Measurements from ENCODE around the gene VPREB1.
"Not testable (repeated sequence)": the region's sequence is repeated elsewhere in the genome, so short reads cannot be mapped to it uniquely, and the experiment has no call there.

Gene VPREB1, protein sequence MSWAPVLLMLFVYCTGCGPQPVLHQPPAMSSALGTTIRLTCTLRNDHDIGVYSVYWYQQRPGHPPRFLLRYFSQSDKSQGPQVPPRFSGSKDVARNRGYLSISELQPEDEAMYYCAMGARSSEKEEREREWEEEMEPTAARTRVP

DNA sequence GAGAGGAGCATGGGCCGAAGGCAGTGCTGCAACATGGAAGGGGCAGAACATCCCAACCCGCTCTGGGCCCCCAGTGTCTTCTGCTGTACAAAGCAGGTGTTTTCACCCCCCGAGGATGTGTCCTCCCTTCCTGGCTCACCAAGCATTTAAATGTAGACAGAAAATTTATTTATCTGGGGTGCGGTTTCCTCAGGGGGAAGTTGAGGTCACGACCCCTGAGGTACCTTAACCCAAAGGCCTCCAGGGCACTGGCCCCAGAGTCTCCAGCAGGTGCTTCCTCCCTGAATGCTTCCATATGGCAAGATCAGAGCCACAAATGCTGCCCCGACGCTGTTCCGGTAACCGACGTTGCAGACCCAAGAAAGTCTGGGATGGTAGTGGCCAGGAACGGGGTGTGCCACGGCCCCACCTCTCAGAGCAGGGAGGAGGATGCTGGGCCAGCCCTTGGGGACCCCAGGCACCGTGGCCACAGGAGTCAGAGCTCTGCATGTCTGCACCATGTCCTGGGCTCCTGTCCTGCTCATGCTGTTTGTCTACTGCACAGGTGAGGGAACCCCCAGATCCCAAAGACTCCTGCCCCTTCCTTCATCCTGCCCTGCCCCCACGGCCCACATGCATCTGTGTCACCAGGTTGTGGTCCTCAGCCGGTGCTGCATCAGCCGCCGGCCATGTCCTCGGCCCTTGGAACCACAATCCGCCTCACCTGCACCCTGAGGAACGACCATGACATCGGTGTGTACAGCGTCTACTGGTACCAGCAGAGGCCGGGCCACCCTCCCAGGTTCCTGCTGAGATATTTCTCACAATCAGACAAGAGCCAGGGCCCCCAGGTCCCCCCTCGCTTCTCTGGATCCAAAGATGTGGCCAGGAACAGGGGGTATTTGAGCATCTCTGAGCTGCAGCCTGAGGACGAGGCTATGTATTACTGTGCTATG lies at the start of gene VPREB1:
TSS of gene VPREB1 (plus strand) at position 471 of the 935 bp plus-strand sequence. CDS start at position 499, 28 bp downstream.
- no peak for DNase-seq (ENCODE audit: low read depth in 2 of 2)

DNA sequence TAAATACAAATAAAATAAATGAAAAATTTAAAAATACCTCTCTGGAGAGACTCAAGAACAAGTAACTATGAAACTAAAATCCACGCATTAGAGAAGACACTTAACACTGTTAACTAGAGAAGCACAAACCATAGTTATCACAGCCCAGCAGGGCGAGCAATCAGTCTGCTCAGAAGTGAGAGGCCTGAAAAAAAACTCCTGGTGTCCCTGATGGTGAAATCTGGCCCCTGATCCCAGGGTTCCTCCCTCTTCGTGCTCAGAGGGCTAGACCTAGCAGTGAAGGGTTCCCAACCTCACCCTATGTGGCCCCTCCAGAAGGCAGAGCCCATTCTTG lies 49.7 kb upstream of the VPREB1 start:
- DNase-seq (ENCODE audit: low read depth in 2 of 2), result no peak

DNA sequence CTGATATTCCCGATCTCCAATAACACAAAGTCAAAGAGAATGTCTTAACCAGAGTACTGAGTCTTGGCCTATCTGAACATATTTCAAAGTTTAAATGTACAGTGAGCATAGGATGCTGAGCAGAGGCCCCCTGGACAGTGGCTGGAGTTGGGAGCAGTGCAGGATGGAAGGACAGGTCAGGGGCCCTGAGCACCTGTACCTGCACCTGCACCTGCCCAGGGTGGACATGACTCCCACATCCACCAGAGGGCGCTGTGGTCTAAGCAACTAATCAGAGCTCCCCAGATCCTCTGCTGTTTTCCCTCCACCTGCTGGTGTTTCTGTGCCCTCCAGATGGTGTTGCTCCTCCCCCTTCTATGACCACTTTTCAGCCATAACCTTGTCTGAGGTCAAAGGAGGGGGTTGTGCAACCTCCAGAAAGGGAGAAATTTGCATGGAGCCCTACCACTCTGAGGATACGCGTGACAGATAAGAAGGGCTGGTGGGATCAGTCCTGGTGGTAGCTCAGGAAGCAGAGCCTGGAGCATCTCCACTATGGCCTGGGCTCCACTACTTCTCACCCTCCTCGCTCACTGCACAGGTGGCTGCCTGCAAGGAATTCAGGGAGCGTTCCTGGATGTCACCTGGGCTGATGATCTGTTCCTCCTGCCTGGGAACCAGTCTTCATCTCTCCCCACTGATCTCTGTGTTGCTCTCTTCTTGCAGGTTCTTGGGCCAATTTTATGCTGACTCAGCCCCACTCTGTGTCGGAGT lies 49.1 kb upstream of the VPREB1 start:
- DNase-seq (ENCODE audit: low read depth in 2 of 2), result peak; percentile 36 to 65

DNA sequence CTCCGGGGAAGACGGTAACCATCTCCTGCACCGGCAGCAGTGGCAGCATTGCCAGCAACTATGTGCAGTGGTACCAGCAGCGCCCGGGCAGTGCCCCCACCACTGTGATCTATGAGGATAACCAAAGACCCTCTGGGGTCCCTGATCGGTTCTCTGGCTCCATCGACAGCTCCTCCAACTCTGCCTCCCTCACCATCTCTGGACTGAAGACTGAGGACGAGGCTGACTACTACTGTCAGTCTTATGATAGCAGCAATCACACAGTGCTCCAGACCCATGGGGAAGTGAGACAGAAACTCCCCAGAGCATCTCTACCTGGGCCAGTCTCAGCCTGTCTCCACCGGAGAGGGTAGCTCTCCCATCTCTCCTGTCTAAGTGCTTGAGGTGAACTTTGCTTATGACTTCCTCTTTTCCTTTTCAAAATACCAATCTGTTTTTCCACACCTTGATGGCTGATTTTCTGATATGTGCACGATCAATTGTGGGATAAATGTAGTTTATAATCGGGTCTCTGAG lies 48.5 kb upstream of the VPREB1 start:
- DNase-seq (ENCODE audit: low read depth in 2 of 2), result no peak

DNA sequence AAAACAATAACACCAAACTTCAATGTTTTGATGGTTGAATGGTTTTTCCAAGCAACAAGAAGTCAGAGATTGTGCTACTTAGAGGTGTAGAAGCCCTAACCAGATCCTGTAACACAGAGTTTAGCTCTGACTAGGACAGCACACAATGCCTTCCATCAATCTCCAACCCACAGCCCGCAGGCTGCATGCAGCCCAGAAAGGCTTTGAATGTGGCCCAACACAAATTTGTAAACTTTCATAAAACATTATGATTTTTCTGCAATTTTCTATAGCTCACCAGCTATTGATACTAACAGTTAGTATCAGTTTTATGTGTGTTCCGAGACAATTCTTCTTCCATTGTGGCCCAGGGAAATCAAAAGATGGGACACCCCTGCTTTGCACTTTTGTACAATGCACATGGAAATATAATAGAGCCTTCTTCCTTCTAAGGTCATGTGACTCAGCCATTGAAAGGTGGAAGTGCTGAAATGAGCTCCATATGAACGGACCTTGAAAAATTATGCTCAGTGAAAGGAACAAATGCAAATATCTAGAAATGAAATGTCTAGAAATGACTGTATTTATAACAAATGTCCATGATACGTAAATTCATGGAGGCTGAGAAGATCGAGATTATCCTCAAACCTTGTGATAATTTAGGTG lies 47.6 kb upstream of the VPREB1 start:
- DNase-seq (ENCODE audit: low read depth in 2 of 2), result no peak

DNA sequence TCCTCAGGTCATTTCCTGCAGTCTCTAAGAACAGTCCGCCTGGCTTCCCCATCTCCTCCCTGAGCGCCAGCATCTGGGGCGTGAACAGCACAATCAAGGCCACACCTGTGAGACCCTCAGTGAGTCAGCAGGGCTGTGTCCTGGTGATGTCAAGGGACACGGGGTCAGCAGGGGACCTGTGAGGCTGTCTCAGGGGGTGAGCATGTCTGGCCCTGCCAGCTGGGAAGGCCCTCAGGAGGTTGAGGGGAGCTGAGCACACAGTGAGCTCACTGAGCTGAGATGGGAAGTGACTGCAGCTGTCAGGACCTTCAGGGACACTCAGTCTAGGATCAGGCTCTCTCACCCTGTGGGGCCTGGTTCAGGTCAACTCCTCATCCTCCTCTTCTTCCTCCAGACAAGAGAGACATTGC lies 46.6 kb upstream of the VPREB1 start:
- DNase-seq (ENCODE audit: low read depth in 2 of 2), result no peak

DNA sequence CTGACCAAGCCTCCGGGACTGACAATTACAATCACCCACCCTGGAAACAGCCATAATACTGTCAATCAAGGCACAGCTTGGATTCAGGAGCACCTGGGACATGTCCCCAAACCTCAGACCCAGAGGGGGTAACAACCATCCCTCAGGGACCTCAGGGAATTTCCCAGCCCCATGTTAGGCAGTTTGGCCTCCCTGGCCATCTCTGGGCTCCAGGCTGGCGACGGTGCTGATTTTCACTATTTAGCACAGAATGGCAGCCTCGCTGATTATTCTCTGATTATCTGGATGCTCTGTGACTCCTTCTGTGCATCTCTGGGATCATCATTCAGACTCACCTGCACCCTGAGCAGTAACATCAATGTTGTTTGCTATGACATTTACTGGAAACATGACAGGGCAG lies 45.8 kb upstream of the VPREB1 start:
- DNase-seq (ENCODE audit: low read depth in 2 of 2), result no peak

DNA sequence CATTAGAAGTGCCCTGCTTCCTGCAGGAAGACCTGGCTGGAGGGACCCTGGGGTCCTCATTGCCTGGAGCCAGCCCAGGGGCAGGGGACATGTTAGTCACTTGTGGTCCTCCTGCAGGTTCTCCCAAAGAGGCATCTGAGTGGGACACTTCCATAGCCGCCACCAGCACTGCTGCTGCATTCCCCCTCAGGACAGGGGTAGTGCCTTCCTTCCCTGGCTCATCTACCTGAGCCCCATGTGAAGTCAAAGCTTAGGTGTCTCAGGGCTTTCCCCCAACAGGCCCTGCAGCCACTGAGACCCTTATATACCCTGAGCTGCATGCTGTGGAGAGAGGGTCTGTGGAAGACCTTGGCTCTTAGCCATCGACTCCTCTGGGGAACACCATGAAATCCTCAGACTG lies 45.0 kb upstream of the VPREB1 start:
- no peak for DNase-seq (ENCODE audit: low read depth in 2 of 2)

DNA sequence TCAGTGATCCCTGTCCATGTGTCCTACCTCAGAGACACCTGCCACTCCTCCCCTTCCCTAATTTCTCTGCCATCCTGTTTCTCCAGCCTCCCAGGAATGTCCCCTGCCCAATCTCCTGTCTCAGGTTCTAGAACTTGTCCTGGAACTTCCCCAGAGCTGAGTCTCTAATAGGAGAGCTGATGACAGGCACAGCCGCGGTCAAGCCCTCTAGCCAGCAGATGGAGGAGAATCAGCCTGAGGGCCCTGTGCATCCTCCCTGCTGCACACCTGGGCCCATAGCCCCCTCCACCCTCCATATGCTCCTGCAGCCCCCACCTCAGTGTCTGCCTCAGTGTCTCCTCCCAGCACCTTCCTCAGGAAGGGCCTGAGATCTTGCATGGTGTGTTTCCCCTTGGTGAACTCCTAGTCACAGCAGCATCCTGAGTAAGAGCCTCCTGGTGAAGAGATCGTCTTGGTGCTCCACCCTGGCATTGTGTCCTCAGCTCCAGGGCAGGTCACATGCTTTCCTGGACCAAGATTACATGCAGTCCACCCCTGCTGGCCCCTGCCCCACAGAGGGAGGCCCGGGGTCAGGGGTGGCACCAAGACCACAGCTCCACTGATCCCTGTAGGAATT lies 43.9 kb upstream of the VPREB1 start:
- no peak for DNase-seq (ENCODE audit: low read depth in 2 of 2)

DNA sequence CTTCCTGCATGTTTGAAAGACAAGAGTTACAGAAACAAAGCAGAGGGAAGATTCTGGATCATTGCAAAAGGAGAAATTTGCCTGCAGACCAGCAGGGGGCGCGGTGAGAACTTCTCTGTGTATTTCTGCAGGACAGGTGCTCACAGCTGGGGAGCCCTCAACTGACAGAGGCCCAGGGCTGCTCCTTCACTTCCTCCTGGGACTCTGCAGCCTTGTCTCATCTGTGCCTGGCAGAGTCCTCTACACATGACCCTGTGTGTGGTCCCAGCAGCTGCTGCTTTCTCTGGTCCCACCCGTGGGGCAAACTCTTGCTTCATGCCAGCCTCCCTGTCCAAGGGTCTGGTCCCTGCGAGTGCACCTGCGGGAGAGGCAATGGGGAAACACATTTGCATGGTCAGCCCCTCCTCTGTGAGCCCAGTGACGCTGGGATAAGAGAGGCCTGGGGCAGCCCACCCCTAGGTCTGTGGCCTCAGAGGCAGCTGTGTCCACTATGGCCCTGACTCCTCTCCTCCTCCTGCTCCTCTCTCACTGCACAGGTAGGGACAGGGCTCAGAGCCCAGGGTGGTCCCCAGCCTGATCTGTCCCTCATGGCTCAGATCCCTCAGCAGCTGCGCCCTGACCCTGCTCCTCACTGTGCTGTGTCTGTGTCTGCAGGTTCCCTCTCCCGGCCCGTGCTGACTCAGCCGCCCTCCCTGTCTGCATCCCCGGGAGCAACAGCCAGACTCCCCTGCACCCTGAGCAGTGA lies 43.2 kb upstream of the VPREB1 start:
- no peak for DNase-seq (ENCODE audit: low read depth in 2 of 2)

DNA sequence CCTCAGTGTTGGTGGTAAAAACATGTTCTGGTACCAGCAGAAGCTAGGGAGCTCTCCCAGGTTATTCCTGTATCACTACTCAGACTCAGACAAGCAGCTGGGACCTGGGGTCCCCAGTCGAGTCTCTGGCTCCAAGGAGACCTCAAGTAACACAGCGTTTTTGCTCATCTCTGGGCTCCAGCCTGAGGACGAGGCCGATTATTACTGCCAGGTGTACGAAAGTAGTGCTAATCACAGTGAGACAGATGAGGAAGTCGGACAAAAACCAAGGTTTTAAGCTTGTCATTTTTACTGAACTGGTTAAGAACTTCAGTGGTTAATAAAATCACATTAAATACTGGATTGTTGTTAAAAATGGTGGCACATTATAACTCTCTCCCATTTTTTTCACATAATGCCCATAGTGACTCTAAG lies 42.6 kb upstream of the VPREB1 start:
- no peak for DNase-seq (ENCODE audit: low read depth in 2 of 2)

DNA sequence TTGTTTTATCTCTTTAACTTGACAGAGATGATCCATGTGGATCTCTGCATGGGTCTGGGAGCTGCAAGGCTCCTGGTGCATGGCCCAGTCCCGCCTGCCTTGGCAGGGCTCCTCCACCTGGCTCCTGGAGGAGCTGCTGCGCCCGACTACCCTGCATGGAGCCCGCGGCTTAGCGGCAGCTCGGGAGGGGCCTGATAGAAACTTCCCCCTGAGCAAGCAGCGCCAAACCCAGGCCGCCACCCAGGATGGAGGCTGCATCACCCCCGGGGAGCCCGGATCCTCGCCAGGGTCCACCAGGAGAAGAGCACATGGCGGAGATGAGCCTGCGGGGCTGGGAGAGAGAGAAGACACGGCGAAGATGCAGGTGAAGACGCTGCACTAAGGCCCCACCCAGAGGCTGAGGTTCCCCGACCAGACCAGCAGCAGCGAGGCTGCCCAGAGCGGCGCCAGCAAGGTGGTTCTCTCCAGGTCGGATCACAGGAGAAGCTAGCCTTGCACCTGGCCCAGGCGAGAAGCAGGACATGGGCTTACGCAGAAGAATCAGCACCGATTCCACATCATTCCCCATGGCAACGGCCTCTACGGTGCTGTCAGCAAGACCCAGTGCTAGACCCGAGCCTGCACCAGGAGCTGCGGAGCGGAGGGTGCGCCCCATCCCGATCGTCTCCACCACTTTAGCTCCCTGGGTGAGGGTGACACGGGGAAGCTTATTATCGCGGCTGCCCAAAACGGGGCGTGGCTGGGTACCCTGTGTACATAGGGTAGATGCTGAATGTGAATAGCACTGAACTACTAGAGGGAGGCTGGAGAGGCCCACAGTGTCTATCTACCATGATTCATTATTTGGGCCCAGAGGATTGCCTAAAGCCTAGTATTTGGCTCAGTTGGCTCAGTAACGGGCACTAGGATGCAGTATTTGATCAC lies 41.3 kb upstream of the VPREB1 start:
- no peak for DNase-seq (ENCODE audit: low read depth in 2 of 2)

DNA sequence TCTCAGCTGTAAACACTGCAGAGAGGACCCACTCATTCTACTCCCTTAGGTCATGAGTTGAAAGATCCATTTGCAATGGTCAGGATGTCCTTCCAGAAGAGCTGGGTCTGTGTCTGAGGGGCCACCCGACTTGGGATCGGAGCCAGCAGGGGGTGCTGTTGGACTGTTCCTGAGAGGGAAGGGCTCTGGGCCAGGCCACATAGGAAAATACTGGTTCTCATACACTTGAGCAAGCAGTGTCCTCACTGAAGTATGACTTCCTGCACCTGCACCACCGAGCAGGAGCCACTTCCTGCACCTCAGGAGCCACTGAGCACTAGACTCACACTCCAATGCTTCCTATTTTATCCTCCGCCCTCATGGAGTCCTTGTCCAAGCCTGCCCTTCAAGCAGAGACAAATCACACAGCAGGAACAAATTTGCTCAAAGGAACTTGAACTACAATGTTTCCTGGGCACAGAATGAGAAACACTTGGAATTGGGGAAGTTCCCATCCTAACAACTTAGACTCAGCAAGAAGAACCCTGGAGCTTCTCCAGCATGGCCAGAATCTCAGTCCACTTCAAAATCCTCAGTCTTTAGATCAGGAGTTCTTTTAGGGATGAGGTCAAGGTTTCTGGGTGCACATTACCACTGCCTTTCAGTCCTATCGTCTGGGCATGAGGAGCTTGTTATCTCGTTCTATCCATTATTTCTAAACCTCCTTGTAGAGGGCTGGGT lies 36.6 kb upstream of the VPREB1 start:
- DNase-seq (ENCODE audit: low read depth in 2 of 2), result peak; percentile 50 to 58

DNA sequence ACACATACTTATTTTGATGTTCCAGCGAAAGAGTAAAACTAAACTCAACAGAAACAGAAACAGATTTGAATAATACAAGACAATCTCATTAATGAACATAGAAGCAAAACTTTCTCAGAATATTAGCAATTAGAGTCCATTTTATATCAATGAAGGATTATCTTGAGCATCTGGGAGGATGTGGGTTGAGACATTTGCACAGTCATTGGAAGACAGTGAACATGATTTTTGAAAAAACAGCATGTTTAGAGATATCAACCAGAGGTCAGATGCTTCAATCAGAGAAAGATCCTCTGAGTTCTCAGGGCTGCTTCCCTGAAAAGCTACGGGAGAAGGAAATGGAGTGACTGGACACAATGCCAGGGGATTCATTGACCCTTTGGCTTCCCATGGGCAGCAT lies 35.9 kb upstream of the VPREB1 start:
- no peak for DNase-seq (ENCODE audit: low read depth in 2 of 2)

DNA sequence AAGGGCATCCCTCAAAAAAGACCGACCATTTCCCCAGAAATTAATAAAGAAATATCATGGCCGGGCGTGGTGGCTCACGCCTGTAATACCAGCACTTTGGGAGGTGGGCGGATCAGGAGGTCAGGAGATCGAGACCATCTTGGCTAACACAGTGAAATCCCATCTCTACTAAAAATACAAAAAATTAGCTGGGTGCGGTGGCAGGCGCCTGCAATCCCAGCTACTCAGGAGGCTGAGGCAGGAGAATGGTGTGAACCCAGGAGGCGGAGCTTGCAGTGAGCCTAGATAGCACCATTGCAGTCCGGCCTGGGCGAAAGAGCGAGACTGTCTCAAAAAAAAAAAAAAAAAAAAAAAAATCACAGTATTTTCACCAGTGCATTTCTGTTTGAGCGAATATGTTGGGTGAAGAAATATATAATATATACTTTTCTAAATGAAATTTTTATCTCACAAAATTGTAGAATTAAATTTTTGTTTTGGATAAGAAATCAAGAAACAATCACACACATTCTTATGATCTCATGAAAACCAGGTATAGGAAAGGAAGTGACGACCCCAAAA lies 35.4 kb upstream of the VPREB1 start:
- DNase-seq (ENCODE audit: low read depth in 2 of 2), result not testable (repeated sequence)

DNA sequence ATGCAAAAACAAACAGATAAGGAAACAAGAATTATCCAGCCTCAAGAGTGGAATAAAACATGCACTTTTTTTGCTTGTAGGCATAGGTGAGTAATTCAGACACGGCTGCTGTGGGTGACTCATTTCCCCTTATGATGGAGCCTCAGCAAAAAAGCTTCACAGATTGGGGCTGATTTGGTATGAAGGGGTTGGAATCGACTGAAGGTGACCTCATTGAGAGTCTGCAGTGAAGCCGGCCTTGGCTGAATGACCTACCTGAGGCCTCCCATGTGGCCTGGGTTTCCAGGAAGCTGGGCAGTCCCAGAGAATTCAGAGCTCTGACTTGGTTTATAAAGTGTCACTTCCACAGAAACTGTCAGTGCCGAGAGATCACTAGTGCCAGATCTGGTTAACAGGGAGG lies 34.2 kb upstream of the VPREB1 start:
- DNase-seq (ENCODE audit: low read depth in 2 of 2), result peak; percentile 4 to 15

DNA sequence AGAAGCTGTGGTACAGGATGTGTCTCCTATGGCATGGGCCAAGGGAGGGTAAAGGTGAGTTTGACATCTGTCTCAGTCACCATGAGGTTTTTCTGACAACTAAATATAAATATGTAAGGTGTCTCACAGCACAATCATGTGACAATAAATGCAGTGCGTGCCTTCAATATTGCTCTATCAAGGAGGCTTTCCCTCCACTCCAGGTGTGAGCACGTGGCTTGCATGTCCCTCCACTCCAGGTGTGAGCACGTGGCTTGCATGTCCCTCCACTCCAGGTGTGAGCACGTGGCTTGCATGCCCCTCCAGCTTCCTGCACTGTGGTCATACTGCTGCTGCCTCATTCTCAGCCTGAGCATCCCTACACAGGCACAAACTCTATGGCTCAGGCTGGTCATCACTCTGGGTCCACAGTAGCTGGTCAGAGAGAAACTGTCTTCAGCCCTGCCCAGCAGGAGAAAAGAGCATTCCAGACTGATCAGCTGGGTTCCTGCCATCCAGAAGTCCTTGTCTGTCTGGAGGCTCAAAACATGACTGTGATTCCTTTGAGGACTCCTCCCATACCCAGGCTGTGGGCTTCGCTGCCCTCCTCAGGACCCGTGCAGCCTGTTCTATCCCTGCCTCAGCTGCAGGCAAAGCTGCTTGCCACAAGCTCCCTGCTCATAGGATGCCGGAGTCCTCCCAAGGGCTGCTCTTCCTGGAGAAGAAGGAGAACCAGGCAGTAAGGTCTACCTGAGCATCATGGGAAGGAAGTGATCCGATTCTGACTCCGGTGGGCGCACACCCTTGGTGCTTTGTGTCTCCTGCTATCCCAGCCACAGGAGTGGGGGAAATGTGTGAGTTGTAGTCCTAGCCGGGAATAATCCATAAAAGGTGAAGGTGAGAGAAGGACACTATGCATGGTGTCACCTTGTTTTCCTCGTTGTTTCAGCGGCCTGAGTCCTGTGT lies 33.4 kb upstream of the VPREB1 start:
- DNase-seq (ENCODE audit: low read depth in 2 of 2), result no peak

DNA sequence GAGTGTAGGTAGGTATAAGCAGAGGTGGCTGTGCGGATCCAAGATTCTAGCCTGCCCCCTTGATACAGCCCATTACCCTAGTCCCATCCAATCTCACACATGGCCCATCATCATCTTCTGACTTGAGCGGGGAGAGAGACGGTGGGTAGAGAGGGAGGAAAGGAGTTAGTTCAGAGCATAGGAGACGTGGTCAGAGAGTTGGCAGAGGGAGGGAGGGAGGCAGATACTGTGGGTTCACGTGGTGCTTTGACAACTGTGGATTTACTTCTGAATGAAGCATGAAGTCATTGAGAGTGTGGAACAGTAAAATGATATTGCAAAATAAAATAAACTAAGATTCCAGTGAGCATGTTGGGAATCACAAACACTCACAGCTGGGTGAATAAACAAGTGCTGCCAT lies 31.4 kb upstream of the VPREB1 start:
- DNase-seq (ENCODE audit: low read depth in 2 of 2), result no peak
